Measurements from ENCODE around the gene SCAI.
"Not testable (repeated sequence)": the region's sequence is repeated elsewhere in the genome, so short reads cannot be mapped to it uniquely, and the experiment has no call there.

GRCh38 chr9:124965775-124966568 is 177.4 kb downstream of the SCAI start:
- TF ChIP-seq POLR2A, EP300 (IDR thresholded peaks at IDR 0.05): not testable (repeated sequence)
- TF ChIP-seq, protein P1, sequence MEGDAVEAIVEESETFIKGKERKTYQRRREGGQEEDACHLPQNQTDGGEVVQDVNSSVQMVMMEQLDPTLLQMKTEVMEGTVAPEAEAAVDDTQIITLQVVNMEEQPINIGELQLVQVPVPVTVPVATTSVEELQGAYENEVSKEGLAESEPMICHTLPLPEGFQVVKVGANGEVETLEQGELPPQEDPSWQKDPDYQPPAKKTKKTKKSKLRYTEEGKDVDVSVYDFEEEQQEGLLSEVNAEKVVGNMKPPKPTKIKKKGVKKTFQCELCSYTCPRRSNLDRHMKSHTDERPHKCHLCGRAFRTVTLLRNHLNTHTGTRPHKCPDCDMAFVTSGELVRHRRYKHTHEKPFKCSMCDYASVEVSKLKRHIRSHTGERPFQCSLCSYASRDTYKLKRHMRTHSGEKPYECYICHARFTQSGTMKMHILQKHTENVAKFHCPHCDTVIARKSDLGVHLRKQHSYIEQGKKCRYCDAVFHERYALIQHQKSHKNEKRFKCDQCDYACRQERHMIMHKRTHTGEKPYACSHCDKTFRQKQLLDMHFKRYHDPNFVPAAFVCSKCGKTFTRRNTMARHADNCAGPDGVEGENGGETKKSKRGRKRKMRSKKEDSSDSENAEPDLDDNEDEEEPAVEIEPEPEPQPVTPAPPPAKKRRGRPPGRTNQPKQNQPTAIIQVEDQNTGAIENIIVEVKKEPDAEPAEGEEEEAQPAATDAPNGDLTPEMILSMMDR (IDR thresholded peaks at IDR 0.05) = not testable (repeated sequence)

Measured in ovary (tissue), 3 donors.